C4-2B (cell line): ENCODE data around the gene WDR88.
"Not testable (repeated sequence)": the region's sequence is repeated elsewhere in the genome, so short reads cannot be mapped to it uniquely, and the experiment has no call there.

ENCODE experiments used
- H3K27ac ChIP-seq: fragments of 450-650 bp; 2 replicates; pipeline ENCODE4 v1.5.1; 2017
- CTCF ChIP-seq: fragments of 450-650 bp; conservative IDR thresholded peaks from 2 replicates; pipeline ENCODE4 v1.5.1; 2017; ENCODE audit warnings: mild to moderate bottlenecking
- ZFX ChIP-seq: fragments of 450-650 bp; IDR thresholded peaks from 2 replicates; pipeline ENCODE4 v1.6.1; 2017

WDR88 gene

GRCh38 chr19:33110137-33110910 is 21.6 kb upstream of the WDR88 start:
- no peak for TF ChIP-seq CTCF
- TF ChIP-seq ZFX, result no peak

GRCh38 chr19:33111587-33111986 is 20.3 kb upstream of the WDR88 start:
- H3K27ac ChIP-seq, result no peak overlapping the region
- TF ChIP-seq ZFX, result no peak
- no peak for TF ChIP-seq CTCF

More at GRCh38 chr19:33110137-33110910, 21.6 kb upstream of the WDR88 start:
- no peak overlapping the region for H3K27ac ChIP-seq

DNA sequence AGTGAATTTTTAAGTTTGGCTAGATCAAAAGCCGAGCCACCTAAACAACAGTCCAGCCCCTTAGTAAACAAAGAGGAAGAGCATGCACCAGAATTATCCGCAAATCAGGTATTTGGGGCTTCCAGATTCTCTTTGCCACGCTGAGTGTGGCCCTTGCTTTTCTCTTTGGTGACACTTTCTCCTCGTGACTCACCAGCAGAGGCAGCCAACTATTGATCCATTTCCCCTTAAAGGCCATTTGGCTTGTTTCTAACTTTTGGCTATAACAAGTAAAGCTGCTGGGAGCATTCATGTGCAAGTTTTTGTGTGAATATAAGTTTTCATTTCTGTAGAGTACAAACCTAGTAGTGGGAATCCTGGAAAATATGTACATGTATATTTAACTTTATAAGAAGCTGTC is 17.6 kb upstream of the WDR88 start:
- TF ChIP-seq CTCF (no peak), ZFX (no peak)
- H3K27ac ChIP-seq, result no peak overlapping the region

DNA sequence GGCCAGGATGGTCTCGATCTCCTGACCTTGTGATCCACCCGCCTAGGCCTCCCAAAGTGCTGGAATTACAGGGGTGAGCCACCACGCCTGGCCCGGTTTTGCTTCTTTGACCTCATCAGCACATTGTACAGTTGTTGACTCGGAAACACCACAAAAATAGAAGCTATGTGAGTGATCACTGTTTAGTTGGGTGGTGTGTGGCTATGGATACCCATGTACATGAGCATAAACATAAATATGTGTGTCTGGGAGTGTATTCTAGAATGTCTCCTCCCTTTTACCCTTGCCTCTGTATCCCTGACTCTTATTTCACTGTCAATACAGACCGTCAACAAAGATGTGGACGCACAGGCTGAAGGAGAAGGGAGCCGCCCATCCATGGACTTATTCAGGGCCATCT is 14.4 kb upstream of the WDR88 start:
- no peak for TF ChIP-seq ZFX
- no peak for TF ChIP-seq CTCF
- H3K27ac ChIP-seq, result no peak overlapping the region

- no peak overlapping the region for H3K27ac ChIP-seq
- no peak for TF ChIP-seq CTCF
- no peak for TF ChIP-seq ZFX
Measured at GRCh38 chr19:33118643-33119042, 13.3 kb upstream of the WDR88 start.

DNA sequence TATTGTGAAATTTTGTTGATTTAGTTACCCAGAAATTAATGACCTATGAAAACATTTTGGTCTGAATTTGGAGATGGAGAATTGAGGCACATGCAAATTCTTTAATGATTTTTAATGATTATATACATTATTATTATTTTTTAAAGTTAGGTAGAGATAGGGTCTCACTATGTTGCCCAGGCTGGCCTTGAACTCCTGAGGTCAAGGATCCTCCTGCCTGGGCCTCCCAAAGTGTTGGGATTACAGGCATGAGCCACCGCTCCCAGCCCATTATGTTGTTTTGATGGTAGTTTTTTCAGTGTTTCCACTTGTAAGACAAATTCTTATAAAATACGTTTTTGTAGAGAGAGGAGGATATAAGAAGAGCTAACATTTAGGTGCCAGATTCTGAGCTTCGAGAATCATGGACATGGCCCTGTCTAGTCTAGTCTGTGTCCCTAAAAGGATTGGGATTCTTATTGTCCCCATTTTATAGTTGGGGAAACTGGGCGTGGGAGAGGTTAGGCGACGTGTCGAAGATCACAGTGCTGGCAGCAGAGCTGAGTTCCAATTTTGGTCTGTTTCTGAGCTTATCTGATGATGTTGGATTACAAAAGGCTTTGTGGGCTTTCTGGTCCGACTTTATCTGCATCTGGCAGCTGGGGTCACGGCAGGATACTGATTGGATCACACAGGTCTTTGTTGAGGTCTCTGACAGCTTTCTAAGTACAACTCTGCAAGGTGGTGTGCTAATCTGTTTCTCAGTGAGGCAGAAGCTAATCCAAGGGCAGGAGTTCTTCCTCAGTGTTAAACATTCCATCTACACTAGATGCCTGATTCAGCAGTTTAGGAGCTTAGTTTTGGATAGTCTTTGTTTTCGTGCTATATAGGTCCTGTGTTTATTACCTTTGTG is 7.5 kb upstream of the WDR88 start:
- no peak overlapping the region for H3K27ac ChIP-seq
- no peak for TF ChIP-seq ZFX
- no peak for TF ChIP-seq CTCF

- TF ChIP-seq ZFX, result no peak
- TF ChIP-seq CTCF, result peak; percentile 95
- no peak overlapping the region for H3K27ac ChIP-seq
Measured at GRCh38 chr19:33125929-33126388, 6.0 kb upstream of the WDR88 start.

DNA sequence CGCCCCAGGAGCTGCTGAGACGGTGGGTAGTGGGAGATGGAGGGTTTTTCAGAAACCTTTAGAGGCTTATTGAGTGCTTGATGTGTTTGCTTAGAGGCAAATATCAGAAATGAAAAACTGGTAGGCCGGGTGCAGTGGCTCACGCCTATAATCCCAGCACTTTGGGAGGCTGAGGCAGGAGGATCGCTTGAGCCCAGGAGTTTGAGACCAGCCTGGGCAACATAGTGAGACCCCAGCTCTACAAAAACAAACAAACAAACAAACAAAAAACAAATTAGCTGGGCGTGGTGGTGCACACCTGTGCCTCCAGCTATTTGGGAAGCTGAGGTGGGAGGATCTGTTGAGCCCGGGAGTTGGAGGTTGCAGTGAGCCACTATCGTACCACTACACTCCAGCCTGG is 5.2 kb upstream of the WDR88 start:
- H3K27ac ChIP-seq, result not testable (repeated sequence)
